ENCODE data around the gene PRR23E. TPM values are rescaled to one million over a fixed set of nuclear protein-coding genes. Genes with fewer than 3 reads are reported as not detected.

PRR23E gene
- total RNA-seq, 1 experiment from 2014 or later = not detected

- H3K79me2 ChIP-seq (ENCODE audit: low read length) = no peaks in the 10 kb centered on the region
- H3K4me1 ChIP-seq (ENCODE audit: low read length) = no peaks in the 10 kb centered on the region
- no peaks in the 10 kb centered on the region for H4K20me1 ChIP-seq (ENCODE audit: insufficient read depth, low read depth, low read length)
- H3K9ac ChIP-seq (ENCODE audit: low read length) = no peak overlapping the region
- no peaks in the 10 kb centered on the region for H3K9me3 ChIP-seq (ENCODE audit: low read length)
- no peak for DNase-seq
- no peak overlapping the region for H3K4me3 ChIP-seq (ENCODE audit: low read length)
- H3K27me3 ChIP-seq (ENCODE audit: low read length) = no peaks in the 10 kb centered on the region
- no peaks in the 10 kb centered on the region for H3K36me3 ChIP-seq (ENCODE audit: insufficient read depth, low read length)
- H2AFZ ChIP-seq (ENCODE audit: low read length) = no peak overlapping the region
- H3K9me2 ChIP-seq (replicated peaks; ENCODE audit: insufficient read depth, low read length) = no peaks in the 10 kb centered on the region
- H3K4me2 ChIP-seq (ENCODE audit: low read depth, low read length, poor library complexity, severe bottlenecking) = no peak overlapping the region
- H3K27ac ChIP-seq (ENCODE audit: low read length) = no peak overlapping the region
These were observed 8.1 kb upstream of the PRR23E start for GRCh38 chr3:127184870-127185216.

- Histone ChIP-seq H3K36me3 (ENCODE audit: insufficient read depth, low read length) (no peaks in the 10 kb centered on the region), H2AFZ (ENCODE audit: low read length) (no peak overlapping the region), H3K9me2 (replicated peaks; ENCODE audit: insufficient read depth, low read length) (no peaks in the 10 kb centered on the region), H3K9me3 (ENCODE audit: low read length) (no peaks in the 10 kb centered on the region), H3K79me2 (ENCODE audit: low read length) (no peaks in the 10 kb centered on the region), H3K4me3 (ENCODE audit: low read length) (no peak overlapping the region), H4K20me1 (ENCODE audit: insufficient read depth, low read depth, low read length) (no peaks in the 10 kb centered on the region), H3K27me3 (ENCODE audit: low read length) (no peaks in the 10 kb centered on the region), H3K4me2 (ENCODE audit: low read depth, low read length, poor library complexity, severe bottlenecking) (no peak overlapping the region), H3K9ac (ENCODE audit: low read length) (no peak overlapping the region), H3K27ac (ENCODE audit: low read length) (no peak overlapping the region), H3K4me1 (ENCODE audit: low read length) (no peaks in the 10 kb centered on the region)
- DNase-seq = no peak
These were observed 7.7 kb upstream of the PRR23E start for GRCh38 chr3:127185268-127185667.

- no peak overlapping the region for H3K4me3 ChIP-seq (ENCODE audit: low read length)
- no peaks in the 10 kb centered on the region for H3K4me1 ChIP-seq (ENCODE audit: low read length)
- H4K20me1 ChIP-seq (ENCODE audit: insufficient read depth, low read depth, low read length) = no peaks in the 10 kb centered on the region
- H3K9me2 ChIP-seq (replicated peaks; ENCODE audit: insufficient read depth, low read length) = no peaks in the 10 kb centered on the region
- H3K36me3 ChIP-seq (ENCODE audit: insufficient read depth, low read length) = no peaks in the 10 kb centered on the region
- H3K4me2 ChIP-seq (ENCODE audit: low read depth, low read length, poor library complexity, severe bottlenecking) = no peak overlapping the region
- DNase-seq = no peak
- 0 out of 2 replicates have a peak, but pooled peaks cover 6% of the 10 kb centered on the region for H3K27me3 ChIP-seq (ENCODE audit: low read length)
- H3K27ac ChIP-seq (ENCODE audit: low read length) = no peak overlapping the region
- H2AFZ ChIP-seq (ENCODE audit: low read length) = no peak overlapping the region
- no peak overlapping the region for H3K9ac ChIP-seq (ENCODE audit: low read length)
- H3K79me2 ChIP-seq (ENCODE audit: low read length) = no peaks in the 10 kb centered on the region
- H3K9me3 ChIP-seq (ENCODE audit: low read length) = no peaks in the 10 kb centered on the region; the same call in 1 of the 2 replicates
These were observed 6.8 kb upstream of the PRR23E start for GRCh38 chr3:127185962-127186674.

GRCh38 chr3:127187316-127187715, 5.6 kb upstream of the PRR23E start:
- Histone ChIP-seq H3K27me3 (ENCODE audit: low read length) (0 out of 2 replicates have a peak, but pooled peaks cover 6% of the 10 kb centered on the region), H3K36me3 (ENCODE audit: insufficient read depth, low read length) (no peaks in the 10 kb centered on the region), H3K9me2 (replicated peaks; ENCODE audit: insufficient read depth, low read length) (no peaks in the 10 kb centered on the region), H3K4me3 (ENCODE audit: low read length) (no peak overlapping the region), H3K4me1 (ENCODE audit: low read length) (no peaks in the 10 kb centered on the region), H3K9me3 (ENCODE audit: low read length) (no peaks in the 10 kb centered on the region; the same call in 1 of the 2 replicates), H3K4me2 (ENCODE audit: low read depth, low read length, poor library complexity, severe bottlenecking) (no peak overlapping the region), H4K20me1 (ENCODE audit: insufficient read depth, low read depth, low read length) (no peaks in the 10 kb centered on the region), H3K79me2 (ENCODE audit: low read length) (no peaks in the 10 kb centered on the region), H3K9ac (ENCODE audit: low read length) (no peak overlapping the region), H3K27ac (ENCODE audit: low read length) (no peak overlapping the region), H2AFZ (ENCODE audit: low read length) (no peak overlapping the region)
- no peak for DNase-seq

GRCh38 chr3:127193341-127193740, 410 bp downstream of the PRR23E start:
- H3K9me3 ChIP-seq (ENCODE audit: low read length) = no peaks in the 10 kb centered on the region; the same call in 1 of the 2 replicates
- no peak overlapping the region for H3K27ac ChIP-seq (ENCODE audit: low read length)
- no peak overlapping the region for H3K9ac ChIP-seq (ENCODE audit: low read length)
- H3K4me1 ChIP-seq (ENCODE audit: low read length) = no peaks in the 10 kb centered on the region
- no peaks in the 10 kb centered on the region for H3K36me3 ChIP-seq (ENCODE audit: insufficient read depth, low read length)
- no peak overlapping the region for H2AFZ ChIP-seq (ENCODE audit: low read length)
- H3K9me2 ChIP-seq (replicated peaks; ENCODE audit: insufficient read depth, low read length) = no peaks in the 10 kb centered on the region
- no peaks in the 10 kb centered on the region for H3K79me2 ChIP-seq (ENCODE audit: low read length)
- no peak overlapping the region for H3K4me3 ChIP-seq (ENCODE audit: low read length)
- no peak for DNase-seq
- H3K27me3 ChIP-seq (ENCODE audit: low read length) = 0 out of 2 replicates have a peak, but pooled peaks cover 6% of the 10 kb centered on the region
- no peak overlapping the region for H3K4me2 ChIP-seq (ENCODE audit: low read depth, low read length, poor library complexity, severe bottlenecking)
- H4K20me1 ChIP-seq (ENCODE audit: insufficient read depth, low read depth, low read length) = no peaks in the 10 kb centered on the region

- Histone ChIP-seq H3K4me2 (ENCODE audit: low read depth, low read length, poor library complexity, severe bottlenecking) (no peak overlapping the region), H2AFZ (ENCODE audit: low read length) (no peak overlapping the region), H3K27me3 (ENCODE audit: low read length) (0 out of 2 replicates have a peak, but pooled peaks cover 6% of the 10 kb centered on the region)
These were observed 844 bp downstream of the PRR23E start for GRCh38 chr3:127193775-127194174.

GRCh38 chr3:127194601-127195187, 1.8 kb downstream of the PRR23E start:
- Histone ChIP-seq H3K79me2 (ENCODE audit: low read length) (no peaks in the 10 kb centered on the region), H2AFZ (ENCODE audit: low read length) (no peak overlapping the region), H3K27me3 (ENCODE audit: low read length) (0 out of 2 replicates have a peak, but pooled peaks cover 6% of the 10 kb centered on the region), H3K36me3 (ENCODE audit: insufficient read depth, low read length) (no peaks in the 10 kb centered on the region), H3K9me2 (replicated peaks; ENCODE audit: insufficient read depth, low read length) (no peaks in the 10 kb centered on the region), H3K9ac (ENCODE audit: low read length) (no peak overlapping the region), H3K4me1 (ENCODE audit: low read length) (no peaks in the 10 kb centered on the region), H4K20me1 (ENCODE audit: insufficient read depth, low read depth, low read length) (no peaks in the 10 kb centered on the region), H3K27ac (ENCODE audit: low read length) (no peak overlapping the region), H3K4me2 (ENCODE audit: low read depth, low read length, poor library complexity, severe bottlenecking) (no peak overlapping the region), H3K4me3 (ENCODE audit: low read length) (no peak overlapping the region), H3K9me3 (ENCODE audit: low read length) (no peaks in the 10 kb centered on the region; the same call in 1 of the 2 replicates)
- DNase-seq = no peak

More at GRCh38 chr3:127193775-127194174, 844 bp downstream of the PRR23E start:
- no peaks in the 10 kb centered on the region for H3K79me2 ChIP-seq (ENCODE audit: low read length)
- H3K4me3 ChIP-seq (ENCODE audit: low read length) = no peak overlapping the region
- H3K9ac ChIP-seq (ENCODE audit: low read length) = no peak overlapping the region
- no peak overlapping the region for H3K27ac ChIP-seq (ENCODE audit: low read length)
- H3K4me1 ChIP-seq (ENCODE audit: low read length) = no peaks in the 10 kb centered on the region
- no peaks in the 10 kb centered on the region for H3K9me2 ChIP-seq (replicated peaks; ENCODE audit: insufficient read depth, low read length)
- no peaks in the 10 kb centered on the region for H4K20me1 ChIP-seq (ENCODE audit: insufficient read depth, low read depth, low read length)
- no peak for DNase-seq
- no peaks in the 10 kb centered on the region; the same call in 1 of the 2 replicates for H3K9me3 ChIP-seq (ENCODE audit: low read length)
- no peaks in the 10 kb centered on the region for H3K36me3 ChIP-seq (ENCODE audit: insufficient read depth, low read length)

- no peaks in the 10 kb centered on the region for H3K4me1 ChIP-seq (ENCODE audit: low read length)
- H3K27ac ChIP-seq (ENCODE audit: low read length) = no peak overlapping the region
- no peaks in the 10 kb centered on the region for H3K36me3 ChIP-seq (ENCODE audit: insufficient read depth, low read length)
- no peak overlapping the region for H3K4me2 ChIP-seq (ENCODE audit: low read depth, low read length, poor library complexity, severe bottlenecking)
- H3K4me3 ChIP-seq (ENCODE audit: low read length) = no peak overlapping the region
- H3K27me3 ChIP-seq (ENCODE audit: low read length) = 0 out of 2 replicates have a peak, but pooled peaks cover 6% of the 10 kb centered on the region
- no peak overlapping the region for H3K9ac ChIP-seq (ENCODE audit: low read length)
- no peaks in the 10 kb centered on the region for H3K9me2 ChIP-seq (replicated peaks; ENCODE audit: insufficient read depth, low read length)
- H4K20me1 ChIP-seq (ENCODE audit: insufficient read depth, low read depth, low read length) = no peaks in the 10 kb centered on the region
- H3K9me3 ChIP-seq (ENCODE audit: low read length) = no peaks in the 10 kb centered on the region; the same call in 1 of the 2 replicates
- H2AFZ ChIP-seq (ENCODE audit: low read length) = no peak overlapping the region
- no peak for DNase-seq
- no peaks in the 10 kb centered on the region for H3K79me2 ChIP-seq (ENCODE audit: low read length)
These were observed 2.5 kb downstream of the PRR23E start for GRCh38 chr3:127195417-127195816.
